CD14-positive monocyte (primary cell): ENCODE data around the gene PAK5. TPM values are rescaled to one million over a fixed set of nuclear protein-coding genes. Genes with fewer than 3 reads are reported as not detected.

ENCODE experiments used
- DNase-seq, 3 donors: peaks; one replicate each; pipeline ENCODE4 v3.0.0-alpha.2; 2011 to 2022
- H2AFZ ChIP-seq: 2 replicates; pipeline ENCODE4 v1.6.0; 2012; ENCODE audit warnings: mild to moderate bottlenecking, low read depth, low read length, inconsistent platforms; ENCODE audit not compliant: insufficient read depth, poor library complexity, severe bottlenecking
- H3K27ac ChIP-seq, 2 donors: 1 replicate in 1 of 2; 2 replicates in 1 of 2; pipeline ENCODE4 v1.5.1; 2012 to 2013; ENCODE audit warnings: low read length in 2 of 2, control low read depth in 1 of 2, inconsistent platforms in 1 of 2, low read depth in 1 of 2, mild to moderate bottlenecking in 1 of 2
- H3K27me3 ChIP-seq, 2 donors: one replicate each; pipeline versions ENCODE4 v1.6.0 to v1.6.1; 2011 to 2013; ENCODE audit warnings: low read length in 2 of 2; ENCODE audit not compliant: control insufficient read depth in 2 of 2, insufficient read depth in 2 of 2
- H3K36me3 ChIP-seq, 2 donors: replicated peaks in 1 of 2; 1 replicate in 1 of 2; 2 replicates in 1 of 2; pipeline versions ENCODE4 v1.5.1 to v1.6.1; 2012 to 2013; ENCODE audit warnings: low read length in 2 of 2, control low read depth in 1 of 2, inconsistent platforms in 1 of 2, mild to moderate bottlenecking in 1 of 2; ENCODE audit not compliant: insufficient read depth in 2 of 2, control insufficient read depth in 1 of 2
- H3K4me1 ChIP-seq, 2 donors: 1 replicate in 1 of 2; 2 replicates in 1 of 2; pipeline versions ENCODE4 v1.5.1 to v1.6.1; 2012 to 2013; ENCODE audit warnings: low read length in 2 of 2, control low read depth in 1 of 2, inconsistent platforms in 1 of 2, mild to moderate bottlenecking in 1 of 2, moderate library complexity in 1 of 2; ENCODE audit not compliant: insufficient read depth in 2 of 2, control insufficient read depth in 1 of 2
- H3K4me2 ChIP-seq: replicated peaks from 2 replicates; pipeline ENCODE3; 2012; ENCODE audit warnings: low read length, moderate library complexity, mild to moderate bottlenecking; ENCODE audit not compliant: poor library complexity, severe bottlenecking; ENCODE audit errors: extremely low read depth
- H3K4me3 ChIP-seq, 3 experiments: fragments of 200-600 bp in 1 of 3; sonication (generic) in 1 of 3; replicated peaks in 1 of 3; 1 replicate in 2 of 3; 2 replicates in 1 of 3; pipeline ENCODE4 v1.5.1; 2011 to 2013; ENCODE audit warnings: low read length in 3 of 3, mild to moderate bottlenecking in 3 of 3, control low read depth in 2 of 3, low read depth in 2 of 3, inconsistent platforms in 1 of 3, moderate library complexity in 1 of 3
- H3K79me2 ChIP-seq: 2 replicates; pipeline ENCODE4 v1.6.0; 2012; ENCODE audit warnings: mild to moderate bottlenecking, control low read depth, inconsistent platforms, low read length, moderate library complexity; ENCODE audit not compliant: insufficient read depth
- H3K9ac ChIP-seq: 2 replicates; pipeline ENCODE4 v1.6.0; 2017; ENCODE audit warnings: low read length, mild to moderate bottlenecking; ENCODE audit not compliant: insufficient read depth, poor library complexity, severe bottlenecking
- H3K9me3 ChIP-seq, 2 donors: replicated peaks in 1 of 2; 1 replicate in 1 of 2; 2 replicates in 1 of 2; pipeline versions ENCODE4 v1.5.1 to v1.6.1; 2012 to 2013; ENCODE audit warnings: low read length in 2 of 2, control low read depth in 1 of 2; ENCODE audit not compliant: control insufficient read depth in 1 of 2, insufficient read depth in 1 of 2
- H4K20me1 ChIP-seq: 2 replicates; pipeline ENCODE4 v1.6.0; 2012; ENCODE audit warnings: mild to moderate bottlenecking, low read length, control low read depth, moderate library complexity; ENCODE audit not compliant: insufficient read depth
- H3K27ac Mint-ChIP-seq, 7 donors: one replicate each; pipeline ENCODE4 v1.8.0; 2020; ENCODE audit warnings: mild to moderate bottlenecking in 7 of 7, mixed read lengths in 7 of 7, moderate library complexity in 6 of 7, inconsistent platforms in 2 of 7
- H3K27me3 Mint-ChIP-seq, 3 donors: one replicate each; pipeline ENCODE4 v1.8.0; 2021 to 2022; ENCODE audit warnings: low read depth in 3 of 3, mild to moderate bottlenecking in 3 of 3, mixed read lengths in 3 of 3, moderate library complexity in 3 of 3, inconsistent platforms in 1 of 3
- H3K36me3 Mint-ChIP-seq, 2 donors: one replicate each; pipeline ENCODE4 v1.8.0; 2020; ENCODE audit warnings: mixed read lengths in 2 of 2, inconsistent platforms in 1 of 2, mild to moderate bottlenecking in 1 of 2
- H3K4me1 Mint-ChIP-seq: one replicate; pipeline ENCODE4 v1.8.0; 2020; ENCODE audit warnings: mild to moderate bottlenecking, mixed read lengths
- H3K4me3 Mint-ChIP-seq, 2 donors: one replicate each; pipeline ENCODE4 v1.8.0; 2020; ENCODE audit warnings: mild to moderate bottlenecking in 2 of 2, mixed read lengths in 2 of 2, moderate library complexity in 1 of 2
- H3K9me3 Mint-ChIP-seq, 7 donors: one replicate each; pipeline ENCODE4 v1.8.0; 2020 to 2022; ENCODE audit warnings: mixed read lengths in 7 of 7, mild to moderate bottlenecking in 6 of 7, moderate library complexity in 6 of 7, inconsistent platforms in 2 of 7
- WGBS: methylation state at CpG from one replicate; pipeline ENCODE4 v1.1.5; 2013; ENCODE audit warnings: missing lambda C conversion rate; ENCODE audit not compliant: insufficient coverage; 5-methylcytosine and 5-hydroxymethylcytosine counted together
- intact Hi-C, 2 donors: fragments of 100-400 bp; cut with micrococcal nuclease; formaldehyde crosslinking; loops; one replicate each; pipeline versions ENCODE4 v1.15.0 to v1.15.1; 2023
- polyA plus RNA-seq, 3 donors: library from polyadenylated mRNA; depleted of rRNA in 1 of 3; unstranded in 2 of 3; stranded (reverse) in 1 of 3; fragments of 300-500 nt in 2 of 3; fragments of >200 nt in 1 of 3; fragmentation: Illumina TruSeq in 2 of 3; gene quantifications; 1 replicate in 2 of 3; 2 replicates in 1 of 3; pipeline ENCODE4 v1.2.3, GENCODE V29; 2012 to 2021
- TF ChIP-seq, protein P1 (sequence below): fragments of 200-600 bp; IDR thresholded peaks from one replicate; pipeline ENCODE4 v1.8.0; 2022; ENCODE audit warnings: antibody characterized with exemption, mild to moderate bottlenecking

The PAK5 gene
- polyA plus RNA-seq, 3 donors = not detected

DNA sequence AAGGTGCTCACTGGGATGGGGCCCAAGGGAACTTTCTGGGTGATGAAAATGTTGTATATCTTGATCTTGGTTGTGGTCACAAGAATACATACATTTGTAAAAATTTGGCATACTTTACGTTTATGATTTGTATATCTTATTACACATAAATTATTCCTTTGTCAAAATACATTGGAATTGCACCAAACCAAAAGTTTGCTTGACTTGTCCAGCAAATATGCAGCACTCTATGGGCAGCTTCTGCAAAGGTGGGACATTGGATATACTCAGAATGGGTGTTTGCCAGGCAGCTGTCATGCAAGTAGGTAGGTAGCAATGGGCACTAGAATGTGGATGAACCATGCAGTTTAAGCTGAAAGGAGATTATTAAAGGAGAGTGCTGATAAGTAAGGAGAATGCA is 246.5 kb downstream of the PAK5 start:
- Histone ChIP-seq H3K9ac (no peak overlapping the region), H4K20me1 (no peaks in the 10 kb centered on the region), H2AFZ (no peak overlapping the region), H3K4me2 (no peak overlapping the region), H3K27ac (no peak overlapping the region), H3K4me3 (no peak overlapping the region), H3K9me3 (no peaks in the 10 kb centered on the region), H3K4me1 (no peaks in the 10 kb centered on the region), H3K27me3 (peaks cover 20 to 24% of the 10 kb centered on the region in 2 donors), H3K79me2 (no peaks in the 10 kb centered on the region), H3K36me3 (no peaks in the 10 kb centered on the region)
- no peak for DNase-seq
- Mint-ChIP-seq H3K9me3 (peaks cover 0 to 5% (median 2%) of the 10 kb centered on the region in 7 donors), H3K4me3 (no peak overlapping the region), H3K27me3 (peaks cover 12 to 46% (median 26%) of the 10 kb centered on the region in 3 donors), H3K4me1 (no peaks in the 10 kb centered on the region), H3K36me3 (no peaks in the 10 kb centered on the region), H3K27ac (no peak overlapping the region)
- TF ChIP-seq, protein P1, sequence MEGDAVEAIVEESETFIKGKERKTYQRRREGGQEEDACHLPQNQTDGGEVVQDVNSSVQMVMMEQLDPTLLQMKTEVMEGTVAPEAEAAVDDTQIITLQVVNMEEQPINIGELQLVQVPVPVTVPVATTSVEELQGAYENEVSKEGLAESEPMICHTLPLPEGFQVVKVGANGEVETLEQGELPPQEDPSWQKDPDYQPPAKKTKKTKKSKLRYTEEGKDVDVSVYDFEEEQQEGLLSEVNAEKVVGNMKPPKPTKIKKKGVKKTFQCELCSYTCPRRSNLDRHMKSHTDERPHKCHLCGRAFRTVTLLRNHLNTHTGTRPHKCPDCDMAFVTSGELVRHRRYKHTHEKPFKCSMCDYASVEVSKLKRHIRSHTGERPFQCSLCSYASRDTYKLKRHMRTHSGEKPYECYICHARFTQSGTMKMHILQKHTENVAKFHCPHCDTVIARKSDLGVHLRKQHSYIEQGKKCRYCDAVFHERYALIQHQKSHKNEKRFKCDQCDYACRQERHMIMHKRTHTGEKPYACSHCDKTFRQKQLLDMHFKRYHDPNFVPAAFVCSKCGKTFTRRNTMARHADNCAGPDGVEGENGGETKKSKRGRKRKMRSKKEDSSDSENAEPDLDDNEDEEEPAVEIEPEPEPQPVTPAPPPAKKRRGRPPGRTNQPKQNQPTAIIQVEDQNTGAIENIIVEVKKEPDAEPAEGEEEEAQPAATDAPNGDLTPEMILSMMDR = no peak
- no CpG with 5 or more reads among the region's 1 CpG for WGBS
- intact Hi-C loops = no loop called here

DNA sequence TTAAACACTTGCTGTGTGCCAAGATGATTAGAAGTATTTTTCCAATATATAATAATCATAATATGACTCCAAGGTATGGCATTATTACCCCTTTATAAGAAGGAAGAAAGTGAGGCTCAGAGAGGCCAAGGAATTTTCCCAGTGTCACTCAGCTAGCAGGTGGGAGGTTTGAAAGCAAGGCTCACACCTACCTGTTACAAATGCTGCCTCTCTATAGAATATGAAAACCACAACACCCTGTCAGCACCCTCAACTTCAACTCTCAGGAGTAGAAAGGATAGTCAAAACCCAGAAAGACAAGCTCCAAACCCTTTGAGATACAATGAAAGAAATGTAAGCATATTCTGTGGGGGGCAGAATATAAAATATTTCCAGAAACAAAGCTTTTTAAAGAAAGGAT is 247.8 kb downstream of the PAK5 start:
- no peak overlapping the region for H3K4me3 ChIP-seq
- no peak overlapping the region for H3K27ac ChIP-seq
- TF ChIP-seq, protein P1 = no peak
- Mint-ChIP-seq H3K36me3 (no peaks in the 10 kb centered on the region), H3K9me3 (peaks cover 0 to 5% (median 2%) of the 10 kb centered on the region in 7 donors), H3K27me3 (peaks cover 12 to 49% (median 28%) of the 10 kb centered on the region in 3 donors), H3K4me3 (no peak overlapping the region), H3K4me1 (no peaks in the 10 kb centered on the region), H3K27ac (no peak overlapping the region)
- H2AFZ ChIP-seq = no peak overlapping the region
- no peak for DNase-seq
- no peak overlapping the region for H3K4me2 ChIP-seq
- peaks cover 21 to 24% of the 10 kb centered on the region in 2 donors for H3K27me3 ChIP-seq
- no peak overlapping the region for H3K9ac ChIP-seq
- H3K9me3 ChIP-seq = no peaks in the 10 kb centered on the region
- no peaks in the 10 kb centered on the region for H3K79me2 ChIP-seq
- intact Hi-C loops = no loop called here
- no peaks in the 10 kb centered on the region for H3K4me1 ChIP-seq
- H4K20me1 ChIP-seq = no peaks in the 10 kb centered on the region
- H3K36me3 ChIP-seq = no peaks in the 10 kb centered on the region
